ENCODE results near the gene UTP14C. TPM values are rescaled to one million over a fixed set of nuclear protein-coding genes. Genes with fewer than 3 reads are reported as not detected.

The UTP14C gene
- total and polyA plus RNA-seq, 2 donors (not counting 1 experiment from before 2014, with no cell fraction given) = 1.9 to 14.9 TPM

GRCh38 chr13:51988988-51989618 is 35.4 kb upstream of the UTP14C start:
- Mint-ChIP-seq H3K27me3 (peaks cover 21% of the 10 kb centered on the region), H3K4me1 (no peaks in the 10 kb centered on the region), H3K9me3 (ENCODE audit: insufficient read depth) (peaks cover 3% of the 10 kb centered on the region), H3K4me3 (no peak overlapping the region), H3K27ac (no peak overlapping the region)
- Histone ChIP-seq H3K9ac (ENCODE audit: low read length) (no peak overlapping the region), H3K4me1 (ENCODE audit: control insufficient read depth in 2 of 2, insufficient read depth in 2 of 2, low read length in 2 of 2) (no peaks in the 10 kb centered on the region), H3K9me3 (ENCODE audit: control extremely low read depth in 1 of 3, control insufficient read depth in 2 of 3, insufficient read depth in 1 of 3, low read length in 2 of 3) (no peaks in the 10 kb centered on the region), H3K27ac (ENCODE audit: low read length in 2 of 2) (no peak overlapping the region), H2AFZ (ENCODE audit: insufficient read depth, low read depth, low read length, poor library complexity, severe bottlenecking) (no peak overlapping the region), H3K79me2 (ENCODE audit: control insufficient read depth, insufficient read depth, low read length) (no peaks in the 10 kb centered on the region), H3K4me3 (ENCODE audit: control extremely low read depth in 1 of 5, extremely low read depth in 1 of 5, insufficient read depth in 1 of 5, low read depth in 2 of 5, low read length in 4 of 5) (no peak overlapping the region), H4K20me1 (ENCODE audit: control insufficient read depth, insufficient read depth, low read length, poor library complexity, severe bottlenecking) (no peaks in the 10 kb centered on the region), H3K27me3 (replicated peaks in 1 of 4; ENCODE audit: control extremely low read depth in 1 of 4, control insufficient read depth in 3 of 4, insufficient read depth in 4 of 4, low read length in 3 of 4) (no peaks in the 10 kb centered on the region), H3K36me3 (replicated peaks in 1 of 2; ENCODE audit: control extremely low read depth in 1 of 2, control insufficient read depth in 1 of 2, extremely low read depth in 1 of 2, insufficient read depth in 2 of 2, low read length in 1 of 2) (no peaks in the 10 kb centered on the region), H3K4me2 (replicated peaks; ENCODE audit: low read depth, low read length, poor library complexity, severe bottlenecking) (no peak overlapping the region)
- DNase-seq = no peak
- no CpG with 5 or more reads among the region's 3 CpGs for WGBS (ENCODE audit: insufficient coverage)
- intact Hi-C loops (cut with micrococcal nuclease) = no loop called here
- ChIA-PET POLR2A (no interaction called here), CTCF (no interaction called here)
- ATAC-seq (ENCODE audit: low read depth) = no peak
- no peak for TF ChIP-seq CTCF (IDR thresholded peaks at IDR 0.05)
- no peak for TF ChIP-seq EZH2 (IDR thresholded peaks at IDR 0.05; ENCODE audit: borderline replicate concordance, insufficient read depth, low read depth, low read length, poor library complexity, severe bottlenecking)

GRCh38 chr13:51993713-51994112 is 30.8 kb upstream of the UTP14C start:
- Histone ChIP-seq H3K4me2 (replicated peaks; ENCODE audit: low read depth, low read length, poor library complexity, severe bottlenecking) (no peak overlapping the region), H4K20me1 (ENCODE audit: control insufficient read depth, insufficient read depth, low read length, poor library complexity, severe bottlenecking) (no peaks in the 10 kb centered on the region), H2AFZ (ENCODE audit: insufficient read depth, low read depth, low read length, poor library complexity, severe bottlenecking) (no peak overlapping the region), H3K4me3 (ENCODE audit: control extremely low read depth in 1 of 5, extremely low read depth in 1 of 5, insufficient read depth in 1 of 5, low read depth in 2 of 5, low read length in 4 of 5) (no peak overlapping the region), H3K9ac (ENCODE audit: low read length) (no peak overlapping the region), H3K27ac (ENCODE audit: low read length in 2 of 2) (no peak overlapping the region), H3K4me1 (ENCODE audit: control insufficient read depth in 2 of 2, insufficient read depth in 2 of 2, low read length in 2 of 2) (no peaks in the 10 kb centered on the region), H3K27me3 (replicated peaks in 1 of 4; ENCODE audit: control extremely low read depth in 1 of 4, control insufficient read depth in 3 of 4, insufficient read depth in 4 of 4, low read length in 3 of 4) (peaks cover 0 to 13% (median 2%) of the 10 kb centered on the region in 4 experiments), H3K9me3 (ENCODE audit: control extremely low read depth in 1 of 3, control insufficient read depth in 2 of 3, insufficient read depth in 1 of 3, low read length in 2 of 3) (no peaks in the 10 kb centered on the region), H3K79me2 (ENCODE audit: control insufficient read depth, insufficient read depth, low read length) (no peaks in the 10 kb centered on the region), H3K36me3 (replicated peaks in 1 of 2; ENCODE audit: control extremely low read depth in 1 of 2, control insufficient read depth in 1 of 2, extremely low read depth in 1 of 2, insufficient read depth in 2 of 2, low read length in 1 of 2) (no peaks in the 10 kb centered on the region)
- ChIA-PET CTCF (interaction anchor here (1.3 to 1.7 kb wide), 2 partner anchors 8 to 10 kb away, joined by 3 to 4 read pairs; no protein-coding TSS in a partner anchor), POLR2A (no interaction called here)
- no peaks in the 10 kb centered on the region for H3K9me3 Mint-ChIP-seq (ENCODE audit: insufficient read depth)
- peaks cover 22% of the 10 kb centered on the region for H3K27me3 Mint-ChIP-seq
- ATAC-seq (ENCODE audit: low read depth) (no peak), DNase-seq (no peak)
- no peaks in the 10 kb centered on the region for H3K4me1 Mint-ChIP-seq
- H3K4me3 Mint-ChIP-seq = no peak overlapping the region
- intact Hi-C loops (cut with micrococcal nuclease) = no loop called here
- WGBS (ENCODE audit: insufficient coverage) = no CpG with 5 or more reads among the region's 2 CpGs
- TF ChIP-seq EZH2 (IDR thresholded peaks at IDR 0.05; ENCODE audit: borderline replicate concordance, insufficient read depth, low read depth, low read length, poor library complexity, severe bottlenecking) = no peak
- H3K27ac Mint-ChIP-seq = no peak overlapping the region
